PC-9 (cell line): ENCODE data around the gene TRAM2. TPM values are rescaled to one million over a fixed set of nuclear protein-coding genes. Genes with fewer than 3 reads are reported as not detected.
A peak's percentile ranks its signal among the peaks of the same experiment; 100 is the strongest.

Experiments used
- BruUV-seq: library from RNA; stranded (reverse); fragments of 400-500 nt; replicated peaks from 2 replicates; lab custom pipeline; 2021; lab: Mats Ljungman, UMichigan
- CTCF ChIA-PET: fragments of 300-600 bp; sonication (Branson Sonifier 250); formaldehyde crosslinking; loops from one replicate; lab custom pipeline; 2022; ENCODE audit warnings: antibody characterized with exemption; lab: Charles Lee
- POLR2A ChIA-PET: fragments of 300-600 bp; sonication (Branson Sonifier 250); formaldehyde crosslinking; loops from one replicate; lab custom pipeline; 2022; ENCODE audit warnings: antibody characterized with exemption; ENCODE audit not compliant: unreplicated experiment; lab: Charles Lee
- DNase-seq, 2 experiments: peaks; one replicate each; pipeline versions ENCODE4 v3.0.0 to v3.0.0-alpha.2; 2015 to 2022; ENCODE audit warnings: mixed read lengths in 1 of 2
- H2AFZ ChIP-seq: fragments of 200-600 bp; sonication (generic); 2 replicates; pipeline ENCODE4 v1.8.1; 2017; ENCODE audit warnings: antibody characterized with exemption
- H3F3A ChIP-seq: fragments of 200-600 bp; sonication (generic); 2 replicates; pipeline ENCODE4 v1.8.1; 2017; ENCODE audit warnings: antibody characterized with exemption, mild to moderate bottlenecking, low read depth; ENCODE audit not compliant: insufficient read depth
- H3K27ac ChIP-seq: fragments of 200-600 bp; sonication (generic); 2 replicates; pipeline ENCODE4 v1.6.1; 2016; ENCODE audit warnings: mixed run types
- H3K27me3 ChIP-seq: fragments of 200-600 bp; sonication (generic); 2 replicates; pipeline ENCODE4 v1.6.1; 2016; ENCODE audit warnings: low read depth, mixed run types; ENCODE audit not compliant: insufficient read depth
- H3K36me3 ChIP-seq: fragments of 200-600 bp; sonication (generic); 2 replicates; pipeline ENCODE4 v1.6.1; 2016; ENCODE audit warnings: low read depth, mixed run types
- H3K4me1 ChIP-seq: fragments of 200-600 bp; sonication (generic); replicated peaks from 2 replicates; pipeline ENCODE4 v1.6.1; 2016; ENCODE audit warnings: mixed run types; ENCODE audit not compliant: insufficient read depth
- H3K4me2 ChIP-seq: fragments of 200-600 bp; sonication (generic); 2 replicates; pipeline ENCODE4 v1.6.1; 2017; ENCODE audit warnings: mixed run types
- H3K4me3 ChIP-seq: fragments of 200-600 bp; sonication (generic); 2 replicates; pipeline ENCODE4 v1.6.1; 2016; ENCODE audit warnings: mixed run types
- H3K79me2 ChIP-seq: fragments of 200-600 bp; sonication (generic); 2 replicates; pipeline ENCODE4 v1.6.1; 2017; ENCODE audit warnings: low read depth, mixed run types
- H3K9me2 ChIP-seq: fragments of 200-600 bp; sonication (generic); 2 replicates; pipeline ENCODE4 v1.8.1; 2017; ENCODE audit warnings: mild to moderate bottlenecking; ENCODE audit not compliant: insufficient read depth
- H3K9me3 ChIP-seq: fragments of 200-600 bp; sonication (generic); 2 replicates; pipeline ENCODE4 v1.8.1; 2016; ENCODE audit warnings: low read depth; ENCODE audit not compliant: insufficient read depth
- H4K20me1 ChIP-seq: fragments of 200-600 bp; sonication (generic); 2 replicates; pipeline ENCODE4 v1.8.1; 2017; ENCODE audit not compliant: insufficient read depth
- CTCF ChIP-seq: fragments of 200-600 bp; sonication (generic); conservative IDR thresholded peaks from 2 replicates; pipeline ENCODE4 v1.6.1; 2017; ENCODE audit warnings: mixed run types, antibody characterized with exemption, mild to moderate bottlenecking, moderate library complexity
- EZH2 ChIP-seq: fragments of 200-600 bp; sonication (generic); IDR thresholded peaks from 2 replicates; pipeline ENCODE4 v1.8.0; 2017; ENCODE audit warnings: antibody characterized with exemption, low read depth
- intact Hi-C: fragments of 100-400 bp; cut with micrococcal nuclease; formaldehyde crosslinking; loops from one replicate; pipeline ENCODE4 v1.10.0; 2022; ENCODE audit not compliant: unreplicated experiment
- total RNA-seq: library from RNA; stranded (reverse); gene quantifications from 2 replicates; pipeline ENCODE4 v1.2.3, GENCODE V29; 2021

TRAM2 gene
- total RNA-seq, 1 experiment from 2014 or later, result 40.9 TPM

DNA sequence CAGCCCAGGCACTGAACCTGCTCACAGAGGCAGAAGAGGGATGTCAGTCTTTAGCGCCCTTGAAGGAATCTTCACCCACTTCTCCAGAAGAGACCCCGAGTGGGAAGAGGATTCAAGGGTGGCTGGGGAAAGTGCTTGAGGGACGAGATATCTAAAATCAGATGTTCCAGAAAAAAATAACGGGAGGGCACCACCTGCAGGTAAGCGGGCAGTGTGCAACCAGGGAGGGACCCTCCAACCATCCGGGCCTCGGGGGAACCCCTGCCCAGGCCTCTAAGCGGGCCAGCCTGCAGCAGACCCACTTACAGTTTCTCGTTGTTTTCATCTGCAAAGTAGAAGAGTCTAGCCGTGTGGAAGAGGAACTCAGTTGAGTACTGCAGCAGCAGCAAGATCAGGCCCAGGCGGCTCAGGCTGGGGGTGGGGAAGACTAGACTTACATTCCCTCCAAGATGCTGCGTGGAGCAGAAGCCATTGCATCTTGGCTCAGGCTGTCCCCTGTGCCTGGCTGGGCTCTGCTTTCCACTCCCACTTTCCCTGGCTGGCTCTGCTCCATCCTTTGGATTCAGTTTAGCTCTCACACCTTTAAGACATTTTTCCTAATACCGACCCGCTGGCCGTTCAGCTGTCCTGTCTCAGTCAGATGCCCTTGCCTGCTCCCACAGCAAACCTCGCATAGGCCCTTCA, 71.0 kb downstream of the TRAM2 start:
- Histone ChIP-seq H3K27me3 (no peaks in the 10 kb centered on the region), H3F3A (peaks cover 26% of the 10 kb centered on the region), H2AFZ (no peak overlapping the region), H3K36me3 (no peaks in the 10 kb centered on the region), H3K4me2 (no peak overlapping the region), H3K27ac (no peak overlapping the region), H4K20me1 (peaks cover 7% of the 10 kb centered on the region; the same call in 1 of the 2 replicates), H3K9me3 (no peaks in the 10 kb centered on the region), H3K79me2 (no peaks in the 10 kb centered on the region), H3K9me2 (no peaks in the 10 kb centered on the region), H3K4me1 (peaks cover 41% of the 10 kb centered on the region), H3K4me3 (no peak overlapping the region)
- ChIA-PET CTCF (no interaction called here), POLR2A (no interaction called here)
- no peak for DNase-seq
- TF ChIP-seq CTCF (no peak), EZH2 (no peak)
- intact Hi-C loops, result no loop called here
- BruUV-seq, result no TSS peak

DNA sequence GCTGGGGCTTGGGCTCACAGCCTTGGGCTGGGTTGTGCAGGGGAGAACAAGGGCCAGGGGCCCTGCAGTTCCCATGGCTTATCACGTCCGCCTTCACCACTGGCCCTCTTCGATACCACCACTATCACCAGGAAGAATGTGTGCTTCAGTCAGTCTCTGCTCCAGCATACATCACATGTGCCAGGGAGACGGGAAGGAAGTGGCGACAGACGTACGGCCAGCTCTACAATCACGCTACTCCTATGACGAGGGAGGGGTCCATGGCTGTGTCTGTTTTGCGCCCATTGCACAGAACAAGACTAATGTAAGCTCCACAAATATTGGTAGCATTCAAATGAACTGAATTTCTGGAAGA, 72.1 kb downstream of the TRAM2 start:
- H3K27ac ChIP-seq, result peak overlapping the region; percentile 25; the same call in 1 of the 2 replicates
- ChIA-PET CTCF (interaction anchor here (1.2 kb wide), 1 partner anchor 63 kb away, joined by 4 read pairs; no protein-coding TSS in a partner anchor), POLR2A (interaction anchor here (0.5 to 1.3 kb wide), 3 partner anchors 63 to 539 kb away, joined by 3 to 6 read pairs (median 4); partner anchors contain the start of gene EFHC1)
- no peak overlapping the region for H2AFZ ChIP-seq
- H3F3A ChIP-seq, result peaks cover 26% of the 10 kb centered on the region
- no peak overlapping the region; the same call in 1 of the 2 replicates for H3K4me3 ChIP-seq
- no peaks in the 10 kb centered on the region for H3K9me3 ChIP-seq
- H3K4me1 ChIP-seq, result peaks cover 37% of the 10 kb centered on the region
- H3K36me3 ChIP-seq, result no peaks in the 10 kb centered on the region
- BruUV-seq, result no TSS peak
- TF ChIP-seq CTCF (no peak), EZH2 (no peak)
- intact Hi-C loops, result loop anchor here (1.0 kb wide), 9 partner anchors 8 to 160 kb away; partner anchors contain the start of genes EFHC1 and TRAM2
- peaks cover 7% of the 10 kb centered on the region; the same call in 1 of the 2 replicates for H4K20me1 ChIP-seq
- peak overlapping the region; percentile 61 for H3K4me2 ChIP-seq
- H3K27me3 ChIP-seq, result no peaks in the 10 kb centered on the region
- no peak for DNase-seq
- H3K79me2 ChIP-seq, result no peaks in the 10 kb centered on the region
- no peaks in the 10 kb centered on the region for H3K9me2 ChIP-seq

DNA sequence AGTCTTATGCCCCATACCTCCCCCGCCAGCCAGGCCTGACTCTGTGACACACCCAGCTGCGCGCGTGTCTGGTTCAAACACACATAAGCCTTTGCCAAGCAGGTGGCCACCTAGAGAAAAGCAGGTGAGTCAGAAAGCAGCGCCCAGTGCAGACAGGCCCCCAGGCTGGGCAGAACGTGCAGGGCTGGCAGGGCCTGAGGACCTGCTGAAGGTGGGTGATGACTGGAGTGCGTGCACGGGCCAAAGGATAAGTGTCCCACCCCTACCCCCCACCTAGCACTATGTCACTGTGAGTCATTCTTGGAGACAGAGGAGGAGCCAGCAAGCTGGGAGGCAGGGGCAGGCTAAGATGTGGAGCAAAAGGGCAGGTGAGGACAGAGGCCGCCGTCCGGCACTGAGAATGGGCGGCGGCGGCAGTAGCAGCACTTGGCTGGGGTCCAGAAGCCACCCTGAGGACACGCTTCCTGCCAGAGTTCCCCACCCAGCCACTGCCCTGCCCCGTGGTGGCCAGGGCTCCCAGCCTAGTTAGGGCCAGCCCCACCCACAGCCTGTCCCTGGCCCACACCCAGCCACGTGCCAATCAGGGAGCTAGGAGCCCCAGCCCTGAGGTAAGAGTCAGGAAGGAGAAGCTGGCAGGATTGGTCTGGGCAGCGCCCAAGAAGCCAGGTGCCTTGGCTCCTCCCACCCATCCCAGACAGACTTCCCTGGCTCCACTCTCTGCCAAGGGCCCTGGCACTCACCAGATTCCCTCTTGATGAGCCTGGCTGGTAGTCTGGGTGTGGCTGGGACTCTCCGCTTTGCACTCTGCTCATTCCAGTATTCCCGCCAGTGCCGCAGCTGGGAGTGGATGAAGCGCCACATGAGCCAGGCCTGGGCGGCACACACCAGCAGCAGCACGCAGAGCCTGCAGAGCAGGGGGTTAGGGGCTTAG, 72.7 kb downstream of the TRAM2 start:
- no TSS peak for BruUV-seq
- no peak for TF ChIP-seq EZH2
- no peak for TF ChIP-seq CTCF
- no peaks in the 10 kb centered on the region for H3K9me3 ChIP-seq
- H2AFZ ChIP-seq, result no peak overlapping the region
- H3F3A ChIP-seq, result peaks cover 26% of the 10 kb centered on the region
- peaks cover 37% of the 10 kb centered on the region for H3K4me1 ChIP-seq
- intact Hi-C loops, result loop anchor here (1.0 kb wide), 9 partner anchors 8 to 160 kb away; partner anchors contain the start of genes EFHC1 and TRAM2
- DNase-seq, result peak; percentile 98 to 99
- H3K36me3 ChIP-seq, result no peaks in the 10 kb centered on the region
- H3K79me2 ChIP-seq, result no peaks in the 10 kb centered on the region
- peaks cover 7% of the 10 kb centered on the region; the same call in 1 of the 2 replicates for H4K20me1 ChIP-seq
- peak overlapping the region; percentile 36 for H3K27ac ChIP-seq
- peak overlapping the region; percentile 12; the same call in 1 of the 2 replicates for H3K4me3 ChIP-seq
- H3K27me3 ChIP-seq, result no peaks in the 10 kb centered on the region
- peak overlapping the region; percentile 61 for H3K4me2 ChIP-seq
- POLR2A ChIA-PET, result interaction anchor here (0.5 to 1.3 kb wide), 5 partner anchors 63 to 540 kb away, joined by 3 to 6 read pairs (median 4); partner anchors contain the start of gene EFHC1
- CTCF ChIA-PET, result interaction anchor here (1.2 kb wide), 1 partner anchor 63 kb away, joined by 4 read pairs; no protein-coding TSS in a partner anchor
- no peaks in the 10 kb centered on the region for H3K9me2 ChIP-seq
